NCI-H187 treated with DMSO at 0.1 percent for 48 hours (cell line): ENCODE data around the gene IKZF4.
"Not testable (repeated sequence)": the region's sequence is repeated elsewhere in the genome, so short reads cannot be mapped to it uniquely, and the experiment has no call there.

Experiments
- DNase-seq: peaks from one replicate; lab custom pipeline; 2025; lab: John Stamatoyannopoulos, UW

IKZF4 gene

GRCh38 chr12:55999522-55999921 lies 21.3 kb upstream of the IKZF4 start:
- not testable (repeated sequence) for DNase-seq

- DNase-seq, result not testable (repeated sequence)
Observed at GRCh38 chr12:55999999-56000540, 20.8 kb upstream of the IKZF4 start.

- DNase-seq, result no peak
Observed at GRCh38 chr12:56001487-56002100, 19.2 kb upstream of the IKZF4 start.

GRCh38 chr12:56003376-56003775 lies 17.5 kb upstream of the IKZF4 start:
- not testable (repeated sequence) for DNase-seq

GRCh38 chr12:56004211-56004610 lies 16.6 kb upstream of the IKZF4 start:
- no peak for DNase-seq

- DNase-seq, result no peak
Observed at GRCh38 chr12:56007564-56008559, 13.0 kb upstream of the IKZF4 start.

- DNase-seq, result no peak
Observed at GRCh38 chr12:56010111-56010570, 10.7 kb upstream of the IKZF4 start.

GRCh38 chr12:56011509-56012090 lies 9.2 kb upstream of the IKZF4 start:
- no peak for DNase-seq

GRCh38 chr12:56013482-56013881 lies 7.4 kb upstream of the IKZF4 start:
- no peak for DNase-seq

GRCh38 chr12:56014205-56014604 lies 6.6 kb upstream of the IKZF4 start:
- DNase-seq, result no peak

- no peak for DNase-seq
Observed at GRCh38 chr12:56017181-56017580, 3.7 kb upstream of the IKZF4 start.

GRCh38 chr12:56018356-56018755 lies 2.5 kb upstream of the IKZF4 start:
- DNase-seq, result no peak

GRCh38 chr12:56021889-56022497 lies 1.1 kb downstream of the IKZF4 start:
- DNase-seq, result no peak

GRCh38 chr12:56028511-56029165 lies 7.8 kb downstream of the IKZF4 start:
- no peak for DNase-seq

- DNase-seq, result no peak
Observed at GRCh38 chr12:56029166-56029519, 8.3 kb downstream of the IKZF4 start.

- DNase-seq, result no peak
Observed at GRCh38 chr12:56029666-56030293, 8.9 kb downstream of the IKZF4 start.

- DNase-seq, result no peak
Observed at GRCh38 chr12:56031987-56032386, 11.1 kb downstream of the IKZF4 start.

GRCh38 chr12:56034586-56035332 lies 13.9 kb downstream of the IKZF4 start:
- no peak for DNase-seq

GRCh38 chr12:56037161-56037560 lies 16.3 kb downstream of the IKZF4 start:
- DNase-seq, result no peak

GRCh38 chr12:56038022-56038655 lies 17.3 kb downstream of the IKZF4 start:
- DNase-seq, result no peak
